ENCODE measurements around the gene PBRM1.
A peak's percentile ranks its signal among the peaks of the same experiment; 100 is the strongest.

The PBRM1 gene

GRCh38 chr3:52520716-52521487 is 164.8 kb downstream of the PBRM1 start:
- Histone ChIP-seq H3K9me3 (replicated peaks in 1 of 11) (no peaks in the 10 kb centered on the region), H3K4me1 (peaks cover 0 to 14% (median 0%) of the 10 kb centered on the region in 10 experiments; a peak in 2 of 20 replicates), H3K4me3 (no peak overlapping the region), H3K36me3 (peaks cover 26 to 100% (median 87%) of the 10 kb centered on the region in 11 experiments), H3K4me2 (no peak overlapping the region), H3K27me3 (no peaks in the 10 kb centered on the region), H3K27ac (no peak overlapping the region), H4K20me1 (peaks cover 0 to 100% (median 75%) of the 10 kb centered on the region in 11 experiments; a peak in 20 of 22 replicates), H3K9ac (no peak overlapping the region)
- TF ChIP-seq Cebpa-rat (IDR thresholded peaks at IDR 0.05) = no peak

GRCh38 chr3:52520141-52520667 is 165.5 kb downstream of the PBRM1 start:
- TF ChIP-seq Cebpa-rat (IDR thresholded peaks at IDR 0.05) = no peak
- Histone ChIP-seq H3K4me2 (no peak overlapping the region), H3K9ac (no peak overlapping the region)

GRCh38 chr3:52519445-52520140 is 166.1 kb downstream of the PBRM1 start:
- H3K4me3 ChIP-seq = no peak overlapping the region
- peaks cover 14 to 100% (median 89%) of the 10 kb centered on the region in 11 experiments for H3K36me3 ChIP-seq
- TF ChIP-seq Cebpa-rat (IDR thresholded peaks at IDR 0.05) = no peak

More at GRCh38 chr3:52520141-52520667, 165.5 kb downstream of the PBRM1 start:
- Histone ChIP-seq H3K27me3 (no peaks in the 10 kb centered on the region), H3K27ac (no peak overlapping the region), H3K9me3 (replicated peaks in 1 of 11) (no peaks in the 10 kb centered on the region), H4K20me1 (peaks cover 0 to 100% (median 75%) of the 10 kb centered on the region in 11 experiments; a peak in 20 of 22 replicates), H3K4me1 (peaks cover 0 to 14% (median 0%) of the 10 kb centered on the region in 10 experiments; a peak in 3 of 20 replicates), H3K36me3 (peaks cover 19 to 100% (median 87%) of the 10 kb centered on the region in 11 experiments), H3K4me3 (no peak overlapping the region)

GRCh38 chr3:52518723-52519444 is 166.8 kb downstream of the PBRM1 start:
- peaks cover 0 to 100% (median 77%) of the 10 kb centered on the region in 11 experiments; a peak in 16 of 22 replicates for H4K20me1 ChIP-seq
- H3K36me3 ChIP-seq = peaks cover 7 to 100% (median 89%) of the 10 kb centered on the region in 11 experiments; a peak in 21 of 22 replicates
- H3K9ac ChIP-seq = 0 out of 22 replicates have a peak overlapping the region, but pooled peaks of 1 of the 11 experiments have one; percentile 10
- no peaks in the 10 kb centered on the region for H3K27me3 ChIP-seq
- H3K27ac ChIP-seq = no peak overlapping the region
- no peaks in the 10 kb centered on the region for H3K9me3 ChIP-seq (replicated peaks in 1 of 11)
- TF ChIP-seq Cebpa-rat (IDR thresholded peaks at IDR 0.05) = no peak
- no peak overlapping the region for H3K4me2 ChIP-seq
- H3K4me1 ChIP-seq = peaks cover 0 to 15% (median 0%) of the 10 kb centered on the region in 10 experiments; a peak in 3 of 20 replicates
- H3K4me3 ChIP-seq = no peak overlapping the region

More at GRCh38 chr3:52519445-52520140, 166.1 kb downstream of the PBRM1 start:
- H3K4me1 ChIP-seq = peaks cover 0 to 14% (median 0%) of the 10 kb centered on the region in 10 experiments; a peak in 3 of 20 replicates
- no peaks in the 10 kb centered on the region for H3K9me3 ChIP-seq (replicated peaks in 1 of 11)
- H3K9ac ChIP-seq = no peak overlapping the region
- H3K27me3 ChIP-seq = no peaks in the 10 kb centered on the region
- H3K4me2 ChIP-seq = no peak overlapping the region
- H4K20me1 ChIP-seq = peaks cover 0 to 100% (median 77%) of the 10 kb centered on the region in 11 experiments; a peak in 18 of 22 replicates
- no peak overlapping the region for H3K27ac ChIP-seq

GRCh38 chr3:52517796-52518722 is 167.7 kb downstream of the PBRM1 start:
- Histone ChIP-seq H3K4me2 (no peak overlapping the region), H3K4me1 (peaks cover 0 to 23% (median 0%) of the 10 kb centered on the region in 10 experiments; a peak in 3 of 20 replicates), H3K9ac (peak overlapping the region in 2 of 11 experiments; percentile 10 to 62; a peak in 2 of 22 replicates), H3K4me3 (no peak overlapping the region), H3K36me3 (peaks cover 0 to 100% (median 89%) of the 10 kb centered on the region in 11 experiments; a peak in 17 of 22 replicates), H3K9me3 (replicated peaks in 1 of 11) (no peaks in the 10 kb centered on the region), H4K20me1 (peaks cover 0 to 100% (median 76%) of the 10 kb centered on the region in 11 experiments; a peak in 13 of 22 replicates), H3K27ac (no peak overlapping the region; a peak in 1 of 22 replicates), H3K27me3 (no peaks in the 10 kb centered on the region)
- TF ChIP-seq Cebpa-rat (IDR thresholded peaks at IDR 0.05) = no peak

GRCh38 chr3:52516509-52517195 is 169.1 kb downstream of the PBRM1 start:
- peak overlapping the region in 2 of 11 experiments; percentile 20 to 58; a peak in 1 of 22 replicates for H3K27ac ChIP-seq
- peaks cover 0 to 100% (median 75%) of the 10 kb centered on the region in 11 experiments; a peak in 11 of 22 replicates for H4K20me1 ChIP-seq
- H3K4me2 ChIP-seq = no peak overlapping the region
- TF ChIP-seq Cebpa-rat (IDR thresholded peaks at IDR 0.05) = no peak
- peaks cover 0 to 100% (median 88%) of the 10 kb centered on the region in 11 experiments; a peak in 14 of 22 replicates for H3K36me3 ChIP-seq
- peaks cover 0 to 34% (median 0%) of the 10 kb centered on the region in 10 experiments; a peak in 2 of 20 replicates for H3K4me1 ChIP-seq
- H3K9ac ChIP-seq = peak overlapping the region in 2 of 11 experiments; percentile 20 to 62; a peak in 2 of 22 replicates
- H3K9me3 ChIP-seq (replicated peaks in 1 of 11) = no peaks in the 10 kb centered on the region
- no peak overlapping the region for H3K4me3 ChIP-seq
- H3K27me3 ChIP-seq = no peaks in the 10 kb centered on the region

GRCh38 chr3:52515192-52515591 is 170.5 kb downstream of the PBRM1 start:
- Histone ChIP-seq H3K36me3 (peaks cover 0 to 100% (median 88%) of the 10 kb centered on the region in 11 experiments; a peak in 14 of 22 replicates), H3K4me3 (no peak overlapping the region), H3K9ac (peak overlapping the region in 3 of 11 experiments; percentile 44 to 63 (median 62); a peak in 6 of 22 replicates), H3K9me3 (replicated peaks in 1 of 11) (no peaks in the 10 kb centered on the region), H3K27me3 (no peaks in the 10 kb centered on the region), H3K4me1 (peaks cover 0 to 48% (median 0%) of the 10 kb centered on the region in 10 experiments; a peak in 5 of 20 replicates), H3K4me2 (peak overlapping the region in 2 of 11 experiments; percentile 0 to 25; a peak in 1 of 22 replicates), H4K20me1 (peaks cover 0 to 100% (median 73%) of the 10 kb centered on the region in 11 experiments; a peak in 11 of 22 replicates), H3K27ac (peak overlapping the region in 4 of 11 experiments; percentile 5 to 58 (median 30); a peak in 4 of 22 replicates)
- TF ChIP-seq Cebpa-rat (IDR thresholded peaks at IDR 0.05) = no peak

Measured in BLaER1 treated with 17β-estradiol and CSF1 and Interleukin-3, amounts not matched to agents 10 nM and 100 nM (cell line).